HL-60 (cell line): ENCODE measurements around the gene TMEM121.

Experiments used
- CTCF ChIP-seq: IDR thresholded peaks from one replicate; pipeline ENCODE4 v1.5.1; 2011; ENCODE audit warnings: low read length, control low read depth, inconsistent platforms; ENCODE audit not compliant: insufficient read depth
- POLR2AphosphoS5 ChIP-seq: IDR thresholded peaks from 2 replicates; pipeline ENCODE4 v1.6.1; 2012; ENCODE audit warnings: low read depth
- REST ChIP-seq: IDR thresholded peaks from 2 replicates; pipeline ENCODE4 v1.6.1; 2012; ENCODE audit warnings: low read depth; ENCODE audit not compliant: insufficient replicate concordance

- TF ChIP-seq POLR2AphosphoS5 (no peak), REST (no peak), CTCF (no peak)
These were observed 41.4 kb upstream of the TMEM121 start for GRCh38 chr14:105484997-105485393.
